SK-N-SH (cell line): ENCODE results near the gene SYNGR4. TPM values are rescaled to one million over a fixed set of nuclear protein-coding genes. Genes with fewer than 3 reads are reported as not detected.

Experiments used
- CTCF ChIA-PET: fragments of 300-600, 350-600 bp; formaldehyde crosslinking; extraction: SDS; loops from one replicate; lab custom pipeline; 2021; lab: Yijun Ruan, JAX
- POLR2A ChIA-PET: fragments of 350-600 bp; sonication (Branson Sonifier 250); formaldehyde crosslinking; extraction: SDS; loops from one replicate; lab custom pipeline; 2020; ENCODE audit warnings: antibody characterized with exemption, inconsistent platforms; lab: Yijun Ruan, JAX
- DNase-seq: peaks from one replicate; pipeline ENCODE4 v3.0.0; 2012
- H2AFZ ChIP-seq: fragments of 200-600 bp; sonication (generic); 2 replicates; pipeline ENCODE4 v1.8.1; 2016; ENCODE audit warnings: antibody characterized with exemption, mild to moderate bottlenecking, low read depth
- H3F3A ChIP-seq: fragments of 200-600 bp; sonication (generic); replicated peaks from 2 replicates; pipeline ENCODE3; 2016; ENCODE audit warnings: antibody characterized with exemption, mild to moderate bottlenecking; ENCODE audit not compliant: insufficient read depth
- H3K27ac ChIP-seq, 2 experiments: fragments of 200-500 bp in 1 of 2; fragments of 200-600 bp in 1 of 2; sonication (Bioruptor generic) in 1 of 2; sonication (generic), shearing (Covaris generic) in 1 of 2; 2 replicates each; pipeline versions ENCODE4 v1.5.1 to v1.6.1; 2014 to 2016; ENCODE audit warnings: low read depth in 2 of 2, inconsistent platforms in 1 of 2, low read length in 1 of 2, mild to moderate bottlenecking in 1 of 2, mixed read lengths in 1 of 2
- H3K27me3 ChIP-seq: fragments of 200-600 bp; sonication (generic), shearing (Covaris generic); 2 replicates; pipeline ENCODE4 v1.6.1; 2016; ENCODE audit warnings: mixed run types; ENCODE audit not compliant: insufficient read depth
- H3K36me3 ChIP-seq, 2 experiments: fragments of 200-500 bp in 1 of 2; fragments of 200-600 bp in 1 of 2; sonication (Bioruptor generic) in 1 of 2; sonication (generic) in 1 of 2; replicated peaks in 1 of 2; 2 replicates each; pipeline versions ENCODE3 to v1.5.1; 2014 to 2016; ENCODE audit warnings: low read length in 1 of 2, mild to moderate bottlenecking in 1 of 2; ENCODE audit not compliant: insufficient read depth in 2 of 2, control insufficient read depth in 1 of 2
- H3K4me1 ChIP-seq, 2 experiments: fragments of 200-500 bp in 1 of 2; fragments of 200-600 bp in 1 of 2; sonication (Bioruptor generic) in 1 of 2; sonication (generic), shearing (Covaris generic) in 1 of 2; 2 replicates each; pipeline versions ENCODE4 v1.5.1 to v1.6.1; 2014 to 2016; ENCODE audit warnings: low read depth in 1 of 2, low read length in 1 of 2, mixed run types in 1 of 2; ENCODE audit not compliant: insufficient read depth in 2 of 2, control insufficient read depth in 1 of 2
- H3K4me2 ChIP-seq: fragments of 200-600 bp; sonication (generic), shearing (Covaris generic); 2 replicates; pipeline ENCODE4 v1.6.1; 2017; ENCODE audit warnings: mixed run types
- H3K4me3 ChIP-seq, 2 experiments: fragments of 200-500 bp in 1 of 2; fragments of 200-600 bp in 1 of 2; sonication (Bioruptor generic) in 1 of 2; sonication (generic), shearing (Covaris generic) in 1 of 2; 2 replicates each; pipeline versions ENCODE4 v1.5.1 to v1.8.1; 2014 to 2016; ENCODE audit warnings: low read depth in 2 of 2, inconsistent platforms in 1 of 2, low read length in 1 of 2, mild to moderate bottlenecking in 1 of 2, mixed read lengths in 1 of 2, moderate library complexity in 1 of 2
- H3K79me2 ChIP-seq: fragments of 200-600 bp; sonication (generic); 2 replicates; pipeline ENCODE4 v1.8.1; 2017; ENCODE audit warnings: mild to moderate bottlenecking; ENCODE audit not compliant: insufficient read depth
- H3K9ac ChIP-seq: fragments of 200-600 bp; sonication (generic); 2 replicates; pipeline ENCODE4 v1.6.1; 2017; ENCODE audit warnings: mixed run types
- H3K9me2 ChIP-seq: fragments of 200-600 bp; sonication (generic); 2 replicates; pipeline ENCODE4 v1.6.1; 2017; ENCODE audit warnings: mixed run types
- H3K9me3 ChIP-seq: fragments of 200-600 bp; sonication (generic); 2 replicates; pipeline ENCODE4 v1.6.1; 2017; ENCODE audit warnings: mixed run types, mild to moderate bottlenecking, moderate library complexity
- H4K20me1 ChIP-seq: fragments of 200-600 bp; sonication (generic); 2 replicates; pipeline ENCODE4 v1.6.1; 2017; ENCODE audit warnings: mild to moderate bottlenecking, mixed run types; ENCODE audit not compliant: insufficient read depth
- CHD2 ChIP-seq: fragments of 150-350 bp; IDR thresholded peaks from 2 replicates; pipeline ENCODE4 v1.6.1; 2018; ENCODE audit warnings: low read length; ENCODE audit not compliant: partially characterized antibody
- ELF1 ChIP-seq: IDR thresholded peaks from 2 replicates; pipeline ENCODE4 v1.4.0; 2012
- EP300 ChIP-seq, 2 experiments: IDR thresholded peaks; 2 replicates each; pipeline versions ENCODE4 v1.4.0 to v1.6.1; 2012; ENCODE audit warnings: borderline replicate concordance in 1 of 2, low read depth in 1 of 2, low read length in 1 of 2
- FOXM1 ChIP-seq: IDR thresholded peaks from 2 replicates; pipeline ENCODE4 v1.4.0; 2012; ENCODE audit warnings: low read depth, mild to moderate bottlenecking
- GATA2 ChIP-seq: sonication (generic); formaldehyde crosslinking; IDR thresholded peaks from 2 replicates; pipeline ENCODE4 v1.5.0; 2020; ENCODE audit warnings: mild to moderate bottlenecking, missing genetic modification reagents
- MAX ChIP-seq: IDR thresholded peaks from 2 replicates; pipeline ENCODE4 v1.4.0; 2012; ENCODE audit warnings: low read depth
- MXI1 ChIP-seq: IDR thresholded peaks from 2 replicates; pipeline ENCODE4 v1.6.1; 2012; ENCODE audit warnings: mild to moderate bottlenecking, low read depth, low read length, improper control_type of control experiment
- NFIC ChIP-seq: IDR thresholded peaks from 2 replicates; pipeline ENCODE4 v1.4.0; 2012; ENCODE audit warnings: borderline replicate concordance
- NRF1 ChIP-seq: IDR thresholded peaks from 2 replicates; pipeline ENCODE4 v1.6.1; 2012; ENCODE audit warnings: low read depth, mild to moderate bottlenecking, low read length
- RAD21 ChIP-seq: IDR thresholded peaks from 2 replicates; pipeline ENCODE4 v1.6.1; 2012; ENCODE audit warnings: mild to moderate bottlenecking, low read length
- RCOR1 ChIP-seq: fragments of 150-350 bp; IDR thresholded peaks from 2 replicates; pipeline ENCODE4 v1.6.1; 2017; ENCODE audit warnings: antibody characterized with exemption, low read length
- REST ChIP-seq: IDR thresholded peaks from 2 replicates; pipeline ENCODE4 v1.6.1; 2012; ENCODE audit warnings: mild to moderate bottlenecking, low read depth, low read length, moderate library complexity
- RFX5 ChIP-seq: IDR thresholded peaks from 2 replicates; pipeline ENCODE4 v1.6.1; 2012; ENCODE audit warnings: mild to moderate bottlenecking, improper control_type of control experiment, low read length
- RXRA ChIP-seq: IDR thresholded peaks from 2 replicates; pipeline ENCODE4 v1.4.0; 2012; ENCODE audit warnings: low read depth, mild to moderate bottlenecking, borderline replicate concordance
- SIN3A ChIP-seq: IDR thresholded peaks from 2 replicates; pipeline ENCODE4 v1.6.1; 2012; ENCODE audit warnings: low read depth, mild to moderate bottlenecking, low read length, moderate library complexity, borderline replicate concordance
- TEAD4 ChIP-seq: IDR thresholded peaks from 2 replicates; pipeline ENCODE4 v1.4.0; 2012; ENCODE audit warnings: mild to moderate bottlenecking, borderline replicate concordance; ENCODE audit not compliant: insufficient read depth
- YY1 ChIP-seq: IDR thresholded peaks from 2 replicates; pipeline ENCODE4 v1.4.0; 2012; ENCODE audit warnings: low read depth, mild to moderate bottlenecking
- WGBS: methylation state at CpG from one replicate; pipeline ENCODE4 v1.1.6; 2017; ENCODE audit warnings: low lambda C conversion rate; 5-methylcytosine and 5-hydroxymethylcytosine counted together
- polyA plus RNA-seq, 3 experiments: library from polyadenylated mRNA; depleted of rRNA; stranded (reverse); fragments of >200 nt; gene quantifications; 2 replicates each; pipeline ENCODE4 v1.2.3, GENCODE V29; 2012

SYNGR4 gene
- polyA plus RNA-seq, 1 of the 3 experiments (the other 2 are of a cell fraction), result 0.08 TPM

- TF ChIP-seq NRF1 (no peak), GATA2 (no peak), RAD21 (no peak)
Measured at GRCh38 chr19:48368936-48369335, 4.8 kb downstream of the SYNGR4 start (continued).

- Histone ChIP-seq H3K79me2 (no peaks in the 10 kb centered on the region), H3K27me3 (no peaks in the 10 kb centered on the region), H4K20me1 (no peaks in the 10 kb centered on the region), H3K27ac (peak overlapping the region in 1 of 2 experiments; percentile 87; a peak in 2 of 4 replicates), H2AFZ (no peak overlapping the region), H3K9me2 (no peaks in the 10 kb centered on the region), H3K9ac (no peak overlapping the region), H3K4me3 (no peak overlapping the region), H3K4me1 (peaks cover 0 to 40% of the 10 kb centered on the region in 2 experiments; a peak in 1 of 4 replicates), H3K9me3 (no peaks in the 10 kb centered on the region), H3K4me2 (no peak overlapping the region), H3K36me3 (no peaks in the 10 kb centered on the region), H3F3A (peaks cover 6% of the 10 kb centered on the region)
- DNase-seq, result peak; percentile 80
- TF ChIP-seq RFX5 (no peak; the same call in 1 of the 2 replicates), RCOR1 (no peak; the same call in 1 of the 2 replicates), EP300 (IDR thresholded peaks at IDR 0.05; ENCODE audit: borderline replicate concordance in 1 of 2, low read depth in 1 of 2, low read length in 1 of 2) (peak in 1 of 2 experiments; percentile 36; a peak in 1 of 4 replicates), ELF1 (no peak), REST (no peak), GATA2 (peak; percentile 70), RXRA (no peak), RAD21 (peak; percentile 26; the same call in 1 of the 2 replicates), CHD2 (peak; percentile 42), TEAD4 (no peak), NFIC (no peak), SIN3A (no peak), MAX (no peak), MXI1 (peak; percentile 66; the same call in 1 of the 2 replicates), FOXM1 (no peak), YY1 (no peak)
- POLR2A ChIA-PET, result interaction anchor here (2.9 kb wide), 1 partner anchor 8 kb away, joined by 10 read pairs; the partner anchor contains the start of genes SYNGR4 and TMEM143
- WGBS, result 74% methylated on average over 4 of the region's 4 CpGs
- CTCF ChIA-PET, result interaction anchor here (1.1 to 6.6 kb wide), 3 partner anchors 8 to 20 kb away, joined by 3 to 41 read pairs (median 3); partner anchors contain the start of gene KDELR1
Measured at GRCh38 chr19:48370955-48371354, 6.8 kb downstream of the SYNGR4 start.
